Loucy (cell line): Measurements from ENCODE around the gene AVP.

Experiments
- EZH2phosphoT487 ChIP-seq: fragments of 200-600 bp; IDR thresholded peaks from 2 replicates; pipeline ENCODE4 v1.6.1; 2018; ENCODE audit warnings: antibody characterized with exemption, mild to moderate bottlenecking, moderate library complexity, borderline replicate concordance
- TF ChIP-seq, protein P1 (sequence below): fragments of 200-600 bp; sonication (generic); conservative IDR thresholded peaks from 2 replicates; pipeline ENCODE4 v1.5.1; 2014; ENCODE audit warnings: mild to moderate bottlenecking, antibody characterized with exemption, low read length

DNA sequence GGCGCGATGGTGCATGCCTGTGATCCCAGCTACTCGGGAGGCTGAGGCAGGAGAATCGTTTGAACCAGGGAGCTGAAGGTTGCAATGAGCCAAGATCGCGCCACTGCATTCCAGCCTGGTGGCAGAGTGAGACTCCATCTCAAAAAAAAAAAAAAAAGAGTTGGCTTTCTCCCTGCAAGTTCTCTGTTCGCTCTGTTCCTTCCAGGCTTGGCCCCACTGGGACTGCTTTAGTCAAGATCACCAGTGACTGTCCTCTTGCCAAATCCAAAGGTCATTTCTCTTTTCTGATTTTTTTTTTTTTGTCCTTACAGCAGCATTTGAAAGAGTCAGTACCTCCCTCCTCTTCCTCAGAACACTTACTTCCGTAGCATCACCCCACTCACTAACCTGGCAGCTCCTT, 51.9 kb downstream of the AVP start:
- TF ChIP-seq, protein P1, sequence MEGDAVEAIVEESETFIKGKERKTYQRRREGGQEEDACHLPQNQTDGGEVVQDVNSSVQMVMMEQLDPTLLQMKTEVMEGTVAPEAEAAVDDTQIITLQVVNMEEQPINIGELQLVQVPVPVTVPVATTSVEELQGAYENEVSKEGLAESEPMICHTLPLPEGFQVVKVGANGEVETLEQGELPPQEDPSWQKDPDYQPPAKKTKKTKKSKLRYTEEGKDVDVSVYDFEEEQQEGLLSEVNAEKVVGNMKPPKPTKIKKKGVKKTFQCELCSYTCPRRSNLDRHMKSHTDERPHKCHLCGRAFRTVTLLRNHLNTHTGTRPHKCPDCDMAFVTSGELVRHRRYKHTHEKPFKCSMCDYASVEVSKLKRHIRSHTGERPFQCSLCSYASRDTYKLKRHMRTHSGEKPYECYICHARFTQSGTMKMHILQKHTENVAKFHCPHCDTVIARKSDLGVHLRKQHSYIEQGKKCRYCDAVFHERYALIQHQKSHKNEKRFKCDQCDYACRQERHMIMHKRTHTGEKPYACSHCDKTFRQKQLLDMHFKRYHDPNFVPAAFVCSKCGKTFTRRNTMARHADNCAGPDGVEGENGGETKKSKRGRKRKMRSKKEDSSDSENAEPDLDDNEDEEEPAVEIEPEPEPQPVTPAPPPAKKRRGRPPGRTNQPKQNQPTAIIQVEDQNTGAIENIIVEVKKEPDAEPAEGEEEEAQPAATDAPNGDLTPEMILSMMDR, result no peak
- no peak for TF ChIP-seq EZH2phosphoT487
